Fibroblast of mammary gland (primary cell): ENCODE data around the gene JCHAIN.

Experiments used
- DNase-seq: peaks from one replicate; pipeline ENCODE4 v3.0.0-alpha.2; 2010; ENCODE audit warnings: low read depth
- H3K4me3 ChIP-seq: 2 replicates; pipeline ENCODE4 v1.5.1; 2011; ENCODE audit warnings: low read depth, mild to moderate bottlenecking, low read length, moderate library complexity; ENCODE audit not compliant: control insufficient read depth
- TF ChIP-seq, protein P1 (sequence below): conservative IDR thresholded peaks from 2 replicates; pipeline ENCODE4 v1.5.1; 2011; ENCODE audit warnings: low read depth, low read length, inconsistent platforms; ENCODE audit not compliant: control insufficient read depth, insufficient read depth

Gene JCHAIN

DNA sequence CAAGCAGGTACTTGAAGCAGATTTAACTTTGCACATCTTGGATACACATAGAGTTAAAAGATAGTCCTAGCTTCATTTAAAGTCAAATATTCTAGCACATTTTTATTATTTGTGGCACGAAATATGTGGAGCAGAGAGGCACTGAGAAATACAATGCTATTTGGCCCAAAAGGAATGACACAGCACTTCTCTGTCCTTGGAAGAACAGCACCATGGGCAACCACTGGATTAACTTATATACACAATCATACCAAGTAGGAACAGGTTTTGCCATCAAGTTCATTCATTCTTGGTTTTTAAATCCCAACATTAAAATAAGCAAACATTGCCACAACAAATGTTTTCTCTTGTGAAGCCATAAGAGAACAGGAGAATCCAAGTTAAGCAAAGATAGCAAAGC is 38.7 kb downstream of the JCHAIN start:
- no peak for DNase-seq
- TF ChIP-seq, protein P1, sequence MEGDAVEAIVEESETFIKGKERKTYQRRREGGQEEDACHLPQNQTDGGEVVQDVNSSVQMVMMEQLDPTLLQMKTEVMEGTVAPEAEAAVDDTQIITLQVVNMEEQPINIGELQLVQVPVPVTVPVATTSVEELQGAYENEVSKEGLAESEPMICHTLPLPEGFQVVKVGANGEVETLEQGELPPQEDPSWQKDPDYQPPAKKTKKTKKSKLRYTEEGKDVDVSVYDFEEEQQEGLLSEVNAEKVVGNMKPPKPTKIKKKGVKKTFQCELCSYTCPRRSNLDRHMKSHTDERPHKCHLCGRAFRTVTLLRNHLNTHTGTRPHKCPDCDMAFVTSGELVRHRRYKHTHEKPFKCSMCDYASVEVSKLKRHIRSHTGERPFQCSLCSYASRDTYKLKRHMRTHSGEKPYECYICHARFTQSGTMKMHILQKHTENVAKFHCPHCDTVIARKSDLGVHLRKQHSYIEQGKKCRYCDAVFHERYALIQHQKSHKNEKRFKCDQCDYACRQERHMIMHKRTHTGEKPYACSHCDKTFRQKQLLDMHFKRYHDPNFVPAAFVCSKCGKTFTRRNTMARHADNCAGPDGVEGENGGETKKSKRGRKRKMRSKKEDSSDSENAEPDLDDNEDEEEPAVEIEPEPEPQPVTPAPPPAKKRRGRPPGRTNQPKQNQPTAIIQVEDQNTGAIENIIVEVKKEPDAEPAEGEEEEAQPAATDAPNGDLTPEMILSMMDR = no peak
- no peak overlapping the region for H3K4me3 ChIP-seq

DNA sequence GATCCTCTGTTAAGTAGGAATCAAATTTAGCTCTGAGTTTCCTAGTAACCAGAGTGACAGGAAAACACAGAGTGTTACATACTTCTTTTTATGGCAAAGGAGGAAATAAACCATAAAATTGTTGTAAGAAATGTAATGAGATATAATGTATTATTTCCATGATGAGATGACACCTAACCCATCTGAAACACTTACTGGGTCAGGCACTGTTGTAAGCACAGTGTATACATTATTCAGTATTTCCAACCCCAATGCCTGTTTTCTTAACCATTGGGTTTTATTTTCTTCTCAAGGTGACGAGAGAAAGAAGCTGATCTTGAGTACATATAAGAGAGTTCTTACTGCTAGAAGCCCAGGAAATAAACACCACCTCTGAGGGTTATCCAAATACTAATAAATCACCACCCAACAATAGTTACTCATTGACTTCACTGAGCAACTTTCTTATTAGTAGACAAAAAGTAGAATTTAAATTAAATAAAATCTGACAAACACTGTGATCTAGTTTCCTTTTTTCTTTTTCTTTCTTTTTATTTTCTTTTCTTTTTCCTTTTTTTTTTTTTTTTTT is 42.0 kb downstream of the JCHAIN start:
- no peak for DNase-seq
- no peak overlapping the region for H3K4me3 ChIP-seq
- TF ChIP-seq, protein P1 = no peak

DNA sequence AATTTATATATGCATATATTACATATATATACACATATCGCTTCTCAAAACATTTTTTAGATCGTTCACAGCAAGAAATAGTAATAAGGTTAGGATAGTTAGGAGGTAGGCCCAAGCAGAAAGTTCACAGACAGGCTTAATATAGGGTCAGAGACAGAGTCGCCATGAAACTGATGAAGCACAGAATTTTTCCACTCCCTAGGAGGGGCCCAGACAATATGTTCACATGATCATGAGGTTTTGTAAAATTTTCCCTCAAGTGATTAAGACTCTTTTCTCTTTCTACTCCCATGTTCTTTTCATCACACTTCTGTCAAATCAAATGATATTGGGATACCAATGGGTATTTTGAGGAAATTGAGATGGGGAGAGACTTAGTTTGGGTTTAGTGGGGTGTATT is 43.0 kb downstream of the JCHAIN start:
- TF ChIP-seq, protein P1 = no peak
- DNase-seq = no peak

DNA sequence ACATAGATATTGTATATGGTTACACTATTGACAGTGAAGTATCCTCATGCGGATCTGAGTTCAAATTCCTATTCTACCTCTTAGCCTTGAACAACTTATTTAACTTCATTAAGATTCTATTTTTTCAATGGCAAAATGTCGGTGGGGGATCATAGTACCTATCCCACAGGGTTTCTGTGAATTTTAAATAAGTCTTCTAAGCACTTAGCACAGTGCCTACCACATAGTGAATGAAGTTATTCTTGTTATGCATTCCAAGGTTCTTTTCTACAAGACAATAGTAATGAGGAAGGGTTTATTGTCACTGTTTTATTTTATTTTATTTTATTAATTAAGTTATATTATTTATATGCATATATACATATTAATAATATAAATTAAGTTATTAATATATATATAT is 46.5 kb downstream of the JCHAIN start:
- DNase-seq = no peak
- TF ChIP-seq, protein P1 = no peak
- no peak overlapping the region for H3K4me3 ChIP-seq

More for the DNA sequence above, 43.0 kb downstream of the JCHAIN start:
- H3K4me3 ChIP-seq = no peak overlapping the region

DNA sequence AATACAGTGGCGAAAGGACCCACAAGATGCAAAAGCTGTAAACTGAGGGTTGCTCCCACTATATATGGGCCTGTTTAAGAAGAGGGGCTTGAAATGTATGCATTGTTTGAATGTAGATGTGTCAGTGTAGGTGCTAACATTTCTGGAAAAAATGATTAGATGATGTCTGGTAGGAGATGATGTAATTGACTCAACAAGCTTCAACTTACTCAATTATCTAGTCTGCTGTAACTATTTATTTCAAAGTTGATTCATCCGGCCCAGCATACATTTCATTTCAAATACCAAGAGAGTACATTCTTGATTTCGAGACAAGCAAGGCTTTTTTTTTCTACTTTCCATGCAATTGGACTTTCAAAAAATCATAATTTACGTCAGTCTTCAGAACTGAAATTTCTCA is 47.0 kb downstream of the JCHAIN start:
- DNase-seq = no peak
- H3K4me3 ChIP-seq = no peak overlapping the region
- TF ChIP-seq, protein P1 = no peak

DNA sequence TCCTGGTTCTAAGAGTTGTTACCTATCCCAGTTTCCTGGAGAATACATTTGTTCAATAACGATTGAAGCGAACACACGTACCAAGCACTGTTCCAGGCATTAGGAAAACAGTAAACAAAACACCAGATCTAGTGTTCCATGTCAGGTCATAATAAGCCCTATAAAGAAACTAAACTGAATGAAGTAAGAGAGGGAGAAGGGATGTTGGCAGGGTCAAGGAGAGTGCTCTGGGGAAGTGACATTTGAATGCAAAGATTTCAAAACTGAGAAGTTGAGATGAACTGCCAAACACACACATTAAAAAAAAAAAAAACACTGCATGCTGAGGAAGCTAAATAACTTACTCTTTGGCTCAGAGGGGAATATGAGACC is 52.1 kb downstream of the JCHAIN start:
- H3K4me3 ChIP-seq = no peak overlapping the region
- TF ChIP-seq, protein P1 = no peak
- no peak for DNase-seq
